Kidney (tissue), 14 donors: ENCODE measurements around the gene ERC2. TPM values are rescaled to one million over a fixed set of nuclear protein-coding genes. Genes with fewer than 3 reads are reported as not detected.
"Not testable (repeated sequence)": the region's sequence is repeated elsewhere in the genome, so short reads cannot be mapped to it uniquely, and the experiment has no call there.

ENCODE experiments used
- DNase-seq, 5 donors: peaks; one replicate each; pipeline ENCODE4 v3.0.0-alpha.2; 2013 to 2020
- FAIRE-seq: peaks from 2 replicates; lab custom pipeline; 2012; peaks lifted over from hg19 to GRCh38; lab: Jason Lieb, UNC
- H3K27ac ChIP-seq, 2 donors: one replicate each; pipeline ENCODE4 v1.7.0; 2013; ENCODE audit warnings: low read depth in 2 of 2, low read length in 2 of 2, inconsistent platforms in 1 of 2
- H3K27me3 ChIP-seq: one replicate; pipeline ENCODE4 v1.7.1; 2013; ENCODE audit warnings: low read length, inconsistent platforms; ENCODE audit not compliant: control insufficient read depth, insufficient read depth
- H3K36me3 ChIP-seq, 3 donors: one replicate each; pipeline versions ENCODE4 v1.7.0 to v1.7.1; 2013; ENCODE audit warnings: low read length in 3 of 3, control low read depth in 1 of 3, inconsistent platforms in 1 of 3; ENCODE audit not compliant: insufficient read depth in 3 of 3, control insufficient read depth in 2 of 3
- H3K4me1 ChIP-seq, 3 donors: one replicate each; pipeline versions ENCODE4 v1.7.0 to v1.7.1; 2013; ENCODE audit warnings: low read length in 3 of 3, inconsistent platforms in 1 of 3, low read depth in 1 of 3; ENCODE audit not compliant: control insufficient read depth in 2 of 3, insufficient read depth in 2 of 3
- H3K4me3 ChIP-seq, 3 donors: one replicate each; pipeline versions ENCODE4 v1.7.0 to v1.8.1; 2013; ENCODE audit warnings: low read length in 3 of 3, control low read depth in 1 of 3, inconsistent platforms in 1 of 3
- H3K9ac ChIP-seq, 3 donors: one replicate each; pipeline versions ENCODE4 v1.7.0 to v1.7.1; 2013; ENCODE audit warnings: low read length in 3 of 3, control low read depth in 1 of 3, inconsistent platforms in 1 of 3
- H3K9me3 ChIP-seq, 3 donors: one replicate each; pipeline versions ENCODE4 v1.7.0 to v1.7.1; 2013; ENCODE audit warnings: low read length in 3 of 3, control low read depth in 1 of 3, inconsistent platforms in 1 of 3; ENCODE audit not compliant: control insufficient read depth in 2 of 3, insufficient read depth in 1 of 3
- CTCF ChIP-seq: IDR thresholded peaks from 3 replicates; pipeline ENCODE4 v1.5.1; 2012; ENCODE audit warnings: mild to moderate bottlenecking, moderate library complexity, borderline replicate concordance; ENCODE audit not compliant: insufficient read depth; ENCODE audit errors: extremely low read depth
- intact Hi-C: fragments of 100-400 bp; cut with DNase I; formaldehyde crosslinking; loops from one replicate; pipeline ENCODE4 v1.11.1; 2022
- polyA plus RNA-seq: library from polyadenylated mRNA; stranded (reverse); fragments of 350-450 nt; fragmentation: Illumina TruSeq; extraction: RNeasy Lipid Tissue Mini Kit (QIAGEN cat#74804); gene quantifications from one replicate; pipeline ENCODE4 v1.2.3, GENCODE V29; 2014; ENCODE audit warnings: low read depth, low replicate concordance; ENCODE audit not compliant: insufficient read depth
- total RNA-seq: library from RNA; stranded (reverse); fragmentation: NEBNext Ultra II Directional; extraction: Animal tissue kit (Norgen Biotek cat#: 25700); gene quantifications from one replicate; pipeline ENCODE4 v1.2.1, GENCODE V29; 2021
- donor health status: control.
- donor health status: control.
- donor health status: control.
- donor health status: control.
- donor health status: control.
- donor health status: DM: yes; HTN: yes; CAD: no.
- donor health status: Normal renal cell carcinoma (clear cell type).

Gene ERC2
- total and polyA plus RNA-seq, 2 donors from 2014 or later: 0.92 to 3.8 TPM

GRCh38 chr3:56019490-56020146 is 448.6 kb downstream of the ERC2 start:
- DNase-seq: no peak
- FAIRE-seq: no peak
- H3K9ac ChIP-seq: no peak overlapping the region
- no peaks in the 10 kb centered on the region for H3K4me1 ChIP-seq
- H3K9me3 ChIP-seq: no peaks in the 10 kb centered on the region
- H3K27me3 ChIP-seq: no peaks in the 10 kb centered on the region
- no peaks in the 10 kb centered on the region for H3K36me3 ChIP-seq
- no peak overlapping the region for H3K27ac ChIP-seq
- intact Hi-C loops: no loop called here
- no peak overlapping the region for H3K4me3 ChIP-seq
- no peak for TF ChIP-seq CTCF

- H3K27ac ChIP-seq, DNase-seq, H3K4me3 ChIP-seq, H3K9ac ChIP-seq, H3K27me3 ChIP-seq, H3K9me3 ChIP-seq, H3K4me1 ChIP-seq, intact Hi-C loops, FAIRE-seq, H3K36me3 ChIP-seq: not testable (repeated sequence)
Measured at GRCh38 chr3:56015374-56015773, 452.9 kb downstream of the ERC2 start.

GRCh38 chr3:56012721-56013120 is 455.5 kb downstream of the ERC2 start:
- intact Hi-C loops: no loop called here

More at GRCh38 chr3:56012721-56013120, 455.5 kb downstream of the ERC2 start:
- no peaks in the 10 kb centered on the region for H3K4me1 ChIP-seq
- DNase-seq (peak in 3 of 5 donors; percentile 27 to 52 (median 44)), FAIRE-seq (no peak)
- no peaks in the 10 kb centered on the region for H3K36me3 ChIP-seq
- no peak overlapping the region for H3K9ac ChIP-seq
- no peaks in the 10 kb centered on the region for H3K27me3 ChIP-seq
- H3K4me3 ChIP-seq: no peak overlapping the region
- no peak overlapping the region for H3K27ac ChIP-seq
- no peaks in the 10 kb centered on the region for H3K9me3 ChIP-seq
- TF ChIP-seq CTCF: no peak
